Measurements from ENCODE around the gene ZNF532. TPM values are rescaled to one million over a fixed set of nuclear protein-coding genes. Genes with fewer than 3 reads are reported as not detected.

ZNF532 gene
- total RNA-seq, 4 donors from 2014 or later: 16.2 to 26.9 (median 22.7) TPM

DNA sequence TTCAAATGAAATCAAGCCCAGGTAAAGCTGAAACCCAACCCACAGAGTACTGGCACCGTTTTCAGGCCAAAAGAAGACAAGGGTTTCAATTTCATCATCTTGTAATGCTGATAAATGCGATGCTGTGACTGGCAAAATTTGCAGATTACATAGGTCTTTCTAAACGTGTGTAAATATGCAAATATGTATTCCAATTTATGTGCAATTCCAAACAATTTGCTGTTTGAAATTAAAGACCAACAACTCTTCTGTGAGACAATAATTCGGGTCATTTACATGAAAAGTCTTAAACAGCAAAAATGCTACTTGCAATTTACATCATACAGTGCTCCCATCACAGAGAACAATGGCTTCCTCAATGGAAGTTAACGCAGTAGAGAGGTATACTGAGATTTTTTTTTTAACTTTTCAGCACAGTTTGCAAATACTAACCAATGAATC, 2.8 kb upstream of the ZNF532 start:
- Histone ChIP-seq H3K36me3 (no peaks in the 10 kb centered on the region), H3K4me3 (no peak overlapping the region), H3K9me3 (no peaks in the 10 kb centered on the region), H3K4me1 (peaks cover 5 to 73% (median 30%) of the 10 kb centered on the region in 4 donors), H3K27ac (peak overlapping the region; percentile 89 to 92 (median 90)), H3K27me3 (no peaks in the 10 kb centered on the region)
- TF ChIP-seq POLR2AphosphoS5 (IDR thresholded peaks at IDR 0.05): no peak
- TF ChIP-seq EP300 (IDR thresholded peaks at IDR 0.05; ENCODE audit: low read depth): no peak
- no peak for TF ChIP-seq POLR2A (IDR thresholded peaks at IDR 0.05)
- TF ChIP-seq, protein P1, sequence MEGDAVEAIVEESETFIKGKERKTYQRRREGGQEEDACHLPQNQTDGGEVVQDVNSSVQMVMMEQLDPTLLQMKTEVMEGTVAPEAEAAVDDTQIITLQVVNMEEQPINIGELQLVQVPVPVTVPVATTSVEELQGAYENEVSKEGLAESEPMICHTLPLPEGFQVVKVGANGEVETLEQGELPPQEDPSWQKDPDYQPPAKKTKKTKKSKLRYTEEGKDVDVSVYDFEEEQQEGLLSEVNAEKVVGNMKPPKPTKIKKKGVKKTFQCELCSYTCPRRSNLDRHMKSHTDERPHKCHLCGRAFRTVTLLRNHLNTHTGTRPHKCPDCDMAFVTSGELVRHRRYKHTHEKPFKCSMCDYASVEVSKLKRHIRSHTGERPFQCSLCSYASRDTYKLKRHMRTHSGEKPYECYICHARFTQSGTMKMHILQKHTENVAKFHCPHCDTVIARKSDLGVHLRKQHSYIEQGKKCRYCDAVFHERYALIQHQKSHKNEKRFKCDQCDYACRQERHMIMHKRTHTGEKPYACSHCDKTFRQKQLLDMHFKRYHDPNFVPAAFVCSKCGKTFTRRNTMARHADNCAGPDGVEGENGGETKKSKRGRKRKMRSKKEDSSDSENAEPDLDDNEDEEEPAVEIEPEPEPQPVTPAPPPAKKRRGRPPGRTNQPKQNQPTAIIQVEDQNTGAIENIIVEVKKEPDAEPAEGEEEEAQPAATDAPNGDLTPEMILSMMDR (IDR thresholded peaks at IDR 0.05): no peak
- 74 to 77% methylated on average over 5 of the region's 5 CpGs for WGBS, 2 donors (ENCODE audit: low coverage in 1 of 2)
- intact Hi-C loops (cut with DNase I; ENCODE audit: low total_unique reads): loop anchor here (5.0 kb wide), 1 partner anchor 85 kb away; no protein-coding TSS in a partner anchor
- DNase-seq: no peak
- in situ Hi-C loops (cut with MboI; ENCODE audit: low pct_ligation_motif_present in 1 of 4, low pct_unique_long_range_greater_than_20kb in 1 of 4, low sequenced_read_pairs in 3 of 4): no loop called here

DNA sequence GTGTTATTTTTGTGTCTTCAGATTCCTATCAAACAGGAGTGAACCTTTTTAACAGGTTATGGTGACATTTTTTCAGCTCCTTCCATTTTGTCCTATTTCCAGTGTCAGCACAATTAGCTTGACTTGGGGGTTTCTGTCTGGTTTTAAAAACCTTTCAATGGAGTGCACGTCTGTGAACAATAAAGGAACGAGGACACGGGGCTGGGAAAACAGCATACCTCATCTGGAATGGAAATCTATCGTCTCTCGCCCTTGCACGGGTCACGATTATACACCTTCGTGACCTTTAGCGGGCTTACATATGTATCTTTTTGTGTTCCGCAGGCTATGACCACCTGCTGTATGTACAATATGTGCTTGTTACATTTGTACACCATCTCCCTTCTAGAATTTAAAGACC, 2.3 kb upstream of the ZNF532 start:
- 88 to 100% methylated on average over 2 to 10 of the region's 10 CpGs for WGBS, 2 donors (ENCODE audit: low coverage in 1 of 2)
- Histone ChIP-seq H3K27ac (peak overlapping the region; percentile 89 to 92 (median 90)), H3K27me3 (no peaks in the 10 kb centered on the region), H3K4me3 (peak overlapping the region in 1 of 4 donors; percentile 54), H3K4me1 (peaks cover 5 to 78% (median 33%) of the 10 kb centered on the region in 4 donors), H3K9me3 (no peaks in the 10 kb centered on the region), H3K36me3 (no peaks in the 10 kb centered on the region)
- intact Hi-C loops (cut with DNase I; ENCODE audit: low total_unique reads) (loop anchor here (5.0 kb wide), 1 partner anchor 85 kb away; no protein-coding TSS in a partner anchor), in situ Hi-C loops (cut with MboI; ENCODE audit: low pct_ligation_motif_present in 1 of 4, low pct_unique_long_range_greater_than_20kb in 1 of 4, low sequenced_read_pairs in 3 of 4) (no loop called here)
- TF ChIP-seq POLR2A (IDR thresholded peaks at IDR 0.05): no peak
- TF ChIP-seq, protein P1 (IDR thresholded peaks at IDR 0.05): no peak
- no peak for TF ChIP-seq POLR2AphosphoS5 (IDR thresholded peaks at IDR 0.05)
- TF ChIP-seq EP300 (IDR thresholded peaks at IDR 0.05; ENCODE audit: low read depth): no peak
- no peak for DNase-seq

DNA sequence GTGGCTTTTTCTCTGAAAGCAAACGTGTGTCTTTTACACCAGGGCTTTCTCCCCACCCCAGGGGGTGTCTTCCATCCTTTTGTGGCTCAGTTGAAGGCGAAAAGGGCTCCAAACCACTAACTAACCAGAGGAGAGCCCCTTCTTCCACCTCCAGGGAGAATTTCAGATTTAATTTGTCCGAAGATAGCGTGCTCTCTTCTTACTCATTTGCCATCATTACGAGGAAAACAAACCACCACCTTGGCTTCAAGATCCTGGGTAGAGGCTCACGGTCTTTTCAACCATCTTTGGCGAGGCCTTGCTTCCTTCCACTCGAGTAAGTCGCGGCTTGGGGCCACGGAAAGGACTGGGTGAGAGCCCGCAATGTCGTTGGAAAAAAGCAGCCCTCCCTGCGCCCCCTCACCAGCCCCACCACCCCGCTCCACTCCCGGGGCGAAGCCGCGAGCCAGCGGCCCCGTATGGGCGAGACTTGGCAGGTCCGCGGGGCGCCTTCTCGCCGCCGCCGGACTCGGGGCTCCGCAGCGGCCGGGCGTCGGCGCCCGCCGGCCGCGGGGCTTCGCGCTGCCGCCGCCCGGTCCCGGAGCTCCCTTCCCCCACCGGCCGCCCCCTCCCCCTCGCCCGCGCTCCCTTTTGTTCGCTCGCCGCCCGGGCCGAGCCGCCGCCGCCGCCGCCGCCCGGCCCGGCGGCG, 1.7 kb upstream of the ZNF532 start:
- peak; percentile 28 for DNase-seq
- H3K9me3 ChIP-seq: no peaks in the 10 kb centered on the region
- H3K36me3 ChIP-seq: no peaks in the 10 kb centered on the region
- H3K27me3 ChIP-seq: no peaks in the 10 kb centered on the region
- H3K4me3 ChIP-seq: peak overlapping the region in 3 of 4 donors; percentile 24 to 54 (median 45)
- peaks cover 5 to 81% (median 33%) of the 10 kb centered on the region in 4 donors for H3K4me1 ChIP-seq
- intact Hi-C loops (cut with DNase I; ENCODE audit: low total_unique reads) (loop anchor here (5.0 kb wide), 1 partner anchor 86 kb away; no protein-coding TSS in a partner anchor), in situ Hi-C loops (cut with MboI; ENCODE audit: low pct_ligation_motif_present in 1 of 4, low pct_unique_long_range_greater_than_20kb in 1 of 4, low sequenced_read_pairs in 3 of 4) (no loop called here)
- 16% methylated on average over 3 to 25 of the region's 66 CpGs for WGBS, 2 donors (ENCODE audit: low coverage in 1 of 2)
- no peak for TF ChIP-seq EP300 (IDR thresholded peaks at IDR 0.05; ENCODE audit: low read depth)
- TF ChIP-seq POLR2AphosphoS5 (IDR thresholded peaks at IDR 0.05): no peak
- TF ChIP-seq, protein P1 (IDR thresholded peaks at IDR 0.05): no peak
- TF ChIP-seq POLR2A (IDR thresholded peaks at IDR 0.05): no peak
- H3K27ac ChIP-seq: peak overlapping the region; percentile 89 to 92 (median 90)

DNA sequence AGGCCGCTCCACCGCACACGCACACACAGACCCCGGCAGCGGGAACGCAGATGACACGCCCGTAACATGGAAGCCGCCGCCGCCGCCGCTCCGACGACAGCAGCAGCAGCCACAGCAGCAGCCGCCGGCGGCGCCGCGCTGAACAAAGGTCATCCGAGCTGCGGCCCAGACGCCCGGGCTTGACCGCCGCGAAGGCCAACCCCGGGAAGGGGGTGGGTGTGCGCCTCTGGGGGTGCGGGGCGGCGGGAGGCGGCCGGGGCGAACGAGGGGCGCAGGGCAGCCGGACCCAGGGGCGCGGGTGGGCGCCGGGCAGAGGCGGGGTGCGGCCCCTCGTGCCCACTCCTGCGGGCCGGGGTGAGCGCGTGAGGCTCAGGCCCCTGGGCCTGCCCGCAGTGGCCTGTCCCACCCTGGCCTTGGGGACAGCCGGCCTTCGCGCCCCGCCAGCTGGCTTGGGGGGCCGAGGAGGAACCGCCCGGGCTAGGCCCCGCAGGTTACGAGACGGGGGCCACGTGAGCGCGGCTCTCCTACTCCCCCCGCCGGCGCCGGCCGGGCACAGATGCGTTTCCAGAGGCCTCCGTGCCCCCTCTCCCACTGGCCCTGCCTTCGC, 1.0 kb upstream of the ZNF532 start:
- intact Hi-C loops (cut with DNase I; ENCODE audit: low total_unique reads) (loop anchor here (5.0 kb wide), 1 partner anchor 86 kb away; no protein-coding TSS in a partner anchor), in situ Hi-C loops (cut with MboI; ENCODE audit: low pct_ligation_motif_present in 1 of 4, low pct_unique_long_range_greater_than_20kb in 1 of 4, low sequenced_read_pairs in 3 of 4) (no loop called here)
- H3K4me1 ChIP-seq: peaks cover 5 to 80% (median 33%) of the 10 kb centered on the region in 4 donors
- TF ChIP-seq POLR2A (IDR thresholded peaks at IDR 0.05): no peak
- TF ChIP-seq POLR2AphosphoS5 (IDR thresholded peaks at IDR 0.05): no peak
- no peak for TF ChIP-seq EP300 (IDR thresholded peaks at IDR 0.05; ENCODE audit: low read depth)
- TF ChIP-seq, protein P1 (IDR thresholded peaks at IDR 0.05): no peak
- peak overlapping the region; percentile 88 to 92 (median 90) for H3K27ac ChIP-seq
- WGBS, 2 donors (ENCODE audit: low coverage in 1 of 2): 41% methylated on average over 22 of the region's 72 CpGs; no CpG with 5 or more reads in 1 of the 2 donors
- H3K36me3 ChIP-seq: no peaks in the 10 kb centered on the region
- DNase-seq: peak; percentile 61
- no peaks in the 10 kb centered on the region for H3K27me3 ChIP-seq
- no peaks in the 10 kb centered on the region for H3K9me3 ChIP-seq
- H3K4me3 ChIP-seq: peak overlapping the region; percentile 10 to 51 (median 38)
